ENCODE measurements around the gene ACY1. TPM values are rescaled to one million over a fixed set of nuclear protein-coding genes. Genes with fewer than 3 reads are reported as not detected.

ACY1 gene
- total RNA-seq, 1 donor from 2014 or later = 23.2 TPM

GRCh38 chr3:51961011-51961410, 22.3 kb upstream of the ACY1 start:
- intact Hi-C loops (cut with DNase I) = no loop called here
- no peak for ATAC-seq (ENCODE audit: poor library complexity)
- no peak for DNase-seq

GRCh38 chr3:51961602-51962569, 21.4 kb upstream of the ACY1 start:
- ATAC-seq (ENCODE audit: poor library complexity) (peak; percentile 78), DNase-seq (peak; percentile 66)
- intact Hi-C loops (cut with DNase I) = no loop called here

- ATAC-seq (ENCODE audit: poor library complexity) (peak; percentile 13), DNase-seq (no peak)
- intact Hi-C loops (cut with DNase I) = no loop called here
Measured at GRCh38 chr3:51962854-51963530, 20.3 kb upstream of the ACY1 start.

GRCh38 chr3:51963951-51964451, 19.3 kb upstream of the ACY1 start:
- no peak for ATAC-seq (ENCODE audit: poor library complexity)
- DNase-seq = no peak
- intact Hi-C loops (cut with DNase I) = no loop called here

GRCh38 chr3:51964521-51964920, 18.8 kb upstream of the ACY1 start:
- intact Hi-C loops (cut with DNase I) = no loop called here
- DNase-seq = no peak

GRCh38 chr3:51966016-51966415, 17.3 kb upstream of the ACY1 start:
- intact Hi-C loops (cut with DNase I) = no loop called here
- no peak for DNase-seq
- ATAC-seq (ENCODE audit: poor library complexity) = no peak

More at GRCh38 chr3:51964521-51964920, 18.8 kb upstream of the ACY1 start:
- no peak for ATAC-seq (ENCODE audit: poor library complexity)

- intact Hi-C loops (cut with DNase I) = no loop called here
- ATAC-seq (ENCODE audit: poor library complexity) (no peak), DNase-seq (no peak)
Measured at GRCh38 chr3:51966486-51966885, 16.8 kb upstream of the ACY1 start.

- intact Hi-C loops (cut with DNase I) = no loop called here
- DNase-seq = no peak
- ATAC-seq (ENCODE audit: poor library complexity) = peak; percentile 0
Measured at GRCh38 chr3:51966922-51967383, 16.4 kb upstream of the ACY1 start.

GRCh38 chr3:51967384-51968169, 15.8 kb upstream of the ACY1 start, which contains the start of gene PCBP4:
Gene PCBP4 (minus strand): TSS chr3:51967454. CDS start chr3:51961240, 6,214 bp downstream.
- peak; percentile 87 for DNase-seq
- intact Hi-C loops (cut with DNase I) = no loop called here
- ATAC-seq (ENCODE audit: poor library complexity) = peak; percentile 72

- DNase-seq (no peak), ATAC-seq (ENCODE audit: poor library complexity) (peak; percentile 5)
- intact Hi-C loops (cut with DNase I) = no loop called here
Measured at GRCh38 chr3:51968170-51968775, 15.1 kb upstream of the ACY1 start.

GRCh38 chr3:51968883-51969678, 14.3 kb upstream of the ACY1 start:
- DNase-seq (no peak), ATAC-seq (ENCODE audit: poor library complexity) (no peak)
- intact Hi-C loops (cut with DNase I) = no loop called here

GRCh38 chr3:51969841-51970240, 13.5 kb upstream of the ACY1 start:
- intact Hi-C loops (cut with DNase I) = no loop called here
- ATAC-seq (ENCODE audit: poor library complexity) = no peak

GRCh38 chr3:51970606-51971300, 12.6 kb upstream of the ACY1 start:
- intact Hi-C loops (cut with DNase I) = no loop called here
- ATAC-seq (ENCODE audit: poor library complexity) (no peak), DNase-seq (no peak)

More at GRCh38 chr3:51969841-51970240, 13.5 kb upstream of the ACY1 start:
- DNase-seq = no peak

- intact Hi-C loops (cut with DNase I) = no loop called here
- ATAC-seq (ENCODE audit: poor library complexity) = no peak
- no peak for DNase-seq
Measured at GRCh38 chr3:51971350-51971749, 12.0 kb upstream of the ACY1 start.

GRCh38 chr3:51974277-51974962, 8.9 kb upstream of the ACY1 start:
- DNase-seq (peak; percentile 64), ATAC-seq (ENCODE audit: poor library complexity) (peak; percentile 24)
- intact Hi-C loops (cut with DNase I) = no loop called here
